NB4 (cell line): Measurements from ENCODE around the gene PDE3A.

Experiments used
- POLR2A ChIP-seq: IDR thresholded peaks from 2 replicates; pipeline ENCODE4 v1.6.1; 2011; ENCODE audit warnings: mild to moderate bottlenecking; ENCODE audit not compliant: insufficient read length; ENCODE audit errors: extremely low read depth
- TF ChIP-seq, protein P1 (sequence below): IDR thresholded peaks from one replicate; pipeline ENCODE4 v1.5.1; 2012; ENCODE audit warnings: low read depth, low read length

- TF ChIP-seq, protein P1, sequence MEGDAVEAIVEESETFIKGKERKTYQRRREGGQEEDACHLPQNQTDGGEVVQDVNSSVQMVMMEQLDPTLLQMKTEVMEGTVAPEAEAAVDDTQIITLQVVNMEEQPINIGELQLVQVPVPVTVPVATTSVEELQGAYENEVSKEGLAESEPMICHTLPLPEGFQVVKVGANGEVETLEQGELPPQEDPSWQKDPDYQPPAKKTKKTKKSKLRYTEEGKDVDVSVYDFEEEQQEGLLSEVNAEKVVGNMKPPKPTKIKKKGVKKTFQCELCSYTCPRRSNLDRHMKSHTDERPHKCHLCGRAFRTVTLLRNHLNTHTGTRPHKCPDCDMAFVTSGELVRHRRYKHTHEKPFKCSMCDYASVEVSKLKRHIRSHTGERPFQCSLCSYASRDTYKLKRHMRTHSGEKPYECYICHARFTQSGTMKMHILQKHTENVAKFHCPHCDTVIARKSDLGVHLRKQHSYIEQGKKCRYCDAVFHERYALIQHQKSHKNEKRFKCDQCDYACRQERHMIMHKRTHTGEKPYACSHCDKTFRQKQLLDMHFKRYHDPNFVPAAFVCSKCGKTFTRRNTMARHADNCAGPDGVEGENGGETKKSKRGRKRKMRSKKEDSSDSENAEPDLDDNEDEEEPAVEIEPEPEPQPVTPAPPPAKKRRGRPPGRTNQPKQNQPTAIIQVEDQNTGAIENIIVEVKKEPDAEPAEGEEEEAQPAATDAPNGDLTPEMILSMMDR: no peak
- TF ChIP-seq POLR2A: no peak
Measured at GRCh38 chr12:20616093-20616492, 247.8 kb downstream of the PDE3A start.
